Stimulated activated CD8-positive, alpha-beta memory T cell treated with anti-CD3 and anti-CD28 coated beads, Interleukin-7, amount 100 ng/mL, for 1 hour (primary cell): ENCODE data around the gene MUC22.
"Not testable (repeated sequence)": the region's sequence is repeated elsewhere in the genome, so short reads cannot be mapped to it uniquely, and the experiment has no call there.

Experiments used
- DNase-seq, 2 donors: peaks; one replicate each; pipeline ENCODE4 v3.0.0-alpha.2; 2020; ENCODE audit warnings: low read depth in 2 of 2

Gene MUC22

DNA sequence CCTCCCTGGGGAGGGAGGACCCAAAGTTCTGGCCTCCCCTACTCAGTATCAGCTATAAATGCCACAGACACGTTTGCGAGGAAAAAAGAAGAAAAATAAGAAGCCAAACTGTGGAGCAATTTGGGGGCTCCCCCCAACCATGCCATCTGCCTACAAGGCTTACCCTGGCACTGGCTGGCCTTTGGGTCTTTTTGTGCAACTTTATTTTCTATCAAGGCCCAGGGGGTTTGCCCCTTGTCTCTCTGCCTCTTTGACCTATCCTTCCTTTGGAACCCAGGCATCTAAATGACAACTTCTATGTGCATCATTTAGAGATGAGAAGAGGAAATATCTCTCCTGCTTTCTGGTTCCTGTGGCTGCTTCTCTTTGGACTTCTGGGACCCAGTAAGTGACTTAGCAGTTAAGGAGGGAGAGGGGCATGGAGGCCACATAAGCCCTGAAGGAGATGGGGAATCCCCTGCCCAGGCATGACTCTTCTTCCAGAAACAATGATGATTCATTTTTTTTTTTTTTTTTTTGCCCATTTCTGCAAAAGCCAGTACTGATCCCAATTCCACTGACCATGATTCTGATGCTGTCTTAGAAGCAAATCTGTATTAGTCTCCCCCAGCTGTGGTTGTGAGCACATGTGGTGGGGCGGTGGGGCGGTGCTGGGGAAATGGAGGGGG is at the start of gene MUC22:
Gene MUC22 (plus strand): TSS at position 82 of the 668 bp plus-strand sequence. CDS start 233 bp downstream, at position 315.
- DNase-seq, result no peak

DNA sequence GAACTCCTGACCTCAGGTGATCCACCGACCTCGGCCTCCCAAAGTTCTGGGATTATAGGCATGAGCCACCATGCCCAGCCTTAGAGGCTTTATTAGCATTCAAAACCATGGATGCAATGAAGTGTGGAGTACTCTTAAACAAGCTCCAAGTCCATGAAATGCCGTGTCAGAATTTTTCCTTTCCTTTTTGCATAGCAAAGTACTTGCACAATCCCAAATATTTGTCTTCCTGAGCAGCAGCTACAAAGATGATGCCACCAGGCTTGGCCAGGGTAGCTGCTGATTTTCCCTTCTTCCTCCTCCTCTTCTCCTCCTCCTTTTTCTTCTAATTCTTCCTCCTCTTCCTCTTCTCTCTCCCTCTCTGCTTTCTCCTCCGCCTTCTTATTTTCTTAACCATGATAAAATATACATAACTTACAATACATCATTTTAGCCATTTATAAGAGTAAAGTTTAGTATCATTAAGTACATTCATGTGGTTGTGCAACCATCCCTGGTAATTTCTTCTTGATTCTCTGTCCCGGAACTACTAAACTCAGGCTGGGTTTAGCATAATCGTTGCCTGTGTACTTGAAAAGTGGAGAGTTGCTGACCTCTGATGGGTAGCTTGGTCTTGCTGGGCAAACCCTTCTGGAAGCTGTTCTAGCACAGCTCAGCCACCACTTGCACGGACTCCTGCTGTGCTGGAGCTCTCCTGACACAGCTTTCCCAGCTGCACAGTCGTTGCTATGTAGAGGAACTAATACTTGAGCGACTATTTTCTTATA is 49.2 kb upstream of the MUC22 start:
- DNase-seq, result no peak

DNA sequence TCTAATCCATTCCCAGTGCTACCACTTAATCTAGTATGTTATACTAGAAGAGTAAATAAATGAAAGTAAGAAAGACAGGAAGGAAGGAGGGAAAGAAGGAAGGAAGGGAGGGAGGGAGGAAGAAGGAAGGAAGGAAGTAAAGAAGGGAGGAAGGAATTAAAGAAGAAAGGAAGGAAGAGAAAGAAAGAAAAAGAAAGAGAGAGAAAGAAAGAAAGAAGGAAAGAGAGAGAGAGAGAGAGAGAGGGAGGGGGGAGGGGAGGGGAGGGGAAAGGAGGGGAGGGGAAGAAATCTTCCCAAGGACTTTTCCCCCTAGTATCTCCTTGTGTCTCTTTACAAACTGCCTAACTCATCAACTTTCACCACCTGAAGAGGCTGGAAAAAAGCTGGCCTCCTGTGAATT is 47.6 kb upstream of the MUC22 start:
- DNase-seq, result no peak

DNA sequence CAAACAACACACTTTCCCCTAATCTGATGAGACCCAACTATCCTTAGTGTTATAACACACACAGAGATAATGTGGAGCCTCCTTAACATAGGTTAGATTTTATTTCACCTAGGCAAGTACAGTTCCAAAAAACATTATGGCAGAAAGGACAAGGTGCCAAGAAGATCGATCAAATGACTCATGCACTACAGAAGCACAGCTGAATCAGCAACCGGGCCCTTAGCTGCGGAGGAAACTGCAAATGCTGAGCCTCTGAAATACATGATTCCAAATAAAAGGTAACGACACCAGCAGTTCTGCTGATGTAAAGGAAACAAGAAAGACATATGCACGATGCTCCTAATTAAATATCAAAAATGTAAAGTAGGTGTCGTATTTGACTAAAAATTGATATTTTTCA is 46.6 kb upstream of the MUC22 start:
- DNase-seq, result no peak

DNA sequence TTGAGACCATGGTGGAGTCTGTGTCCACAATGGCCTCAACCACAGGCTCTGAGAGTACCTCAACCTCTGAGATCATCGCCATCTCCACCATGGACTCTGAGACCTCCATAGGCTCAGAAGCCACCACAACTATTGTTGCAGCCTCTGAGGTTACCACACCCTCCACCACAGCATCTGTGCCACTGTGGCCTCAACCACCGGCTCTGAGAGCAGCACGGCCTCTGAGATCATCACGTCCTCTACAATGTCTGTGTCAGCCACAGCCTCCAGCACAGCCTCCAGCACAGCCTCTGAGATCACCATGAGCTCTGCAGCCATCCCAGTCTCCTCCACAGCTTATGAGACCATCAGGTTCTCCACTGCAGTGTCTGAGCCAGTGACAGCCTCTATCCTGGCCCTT is 46.2 kb upstream of the MUC22 start:
- no peak for DNase-seq

DNA sequence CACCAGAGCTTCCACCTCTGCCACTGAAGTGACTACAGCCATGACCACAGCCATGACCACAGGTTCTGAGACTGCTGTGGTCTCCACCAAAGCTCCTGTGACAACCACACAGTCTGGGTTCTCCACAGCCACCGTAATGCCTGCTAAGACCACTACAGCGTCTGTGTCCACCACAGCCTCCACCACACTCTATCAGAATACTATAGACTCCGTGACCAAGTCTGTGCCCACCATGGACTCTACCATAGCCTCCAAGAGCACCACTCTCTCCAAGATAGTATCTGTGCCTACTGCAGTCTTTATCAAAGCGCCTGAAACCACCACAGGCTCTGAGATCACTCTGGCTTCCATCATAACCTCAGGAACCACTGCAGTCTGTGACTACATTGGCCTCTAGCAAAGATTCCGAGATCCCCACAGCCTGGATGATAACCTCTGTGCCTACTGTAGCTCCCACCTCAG is 45.1 kb upstream of the MUC22 start:
- no peak for DNase-seq

DNA sequence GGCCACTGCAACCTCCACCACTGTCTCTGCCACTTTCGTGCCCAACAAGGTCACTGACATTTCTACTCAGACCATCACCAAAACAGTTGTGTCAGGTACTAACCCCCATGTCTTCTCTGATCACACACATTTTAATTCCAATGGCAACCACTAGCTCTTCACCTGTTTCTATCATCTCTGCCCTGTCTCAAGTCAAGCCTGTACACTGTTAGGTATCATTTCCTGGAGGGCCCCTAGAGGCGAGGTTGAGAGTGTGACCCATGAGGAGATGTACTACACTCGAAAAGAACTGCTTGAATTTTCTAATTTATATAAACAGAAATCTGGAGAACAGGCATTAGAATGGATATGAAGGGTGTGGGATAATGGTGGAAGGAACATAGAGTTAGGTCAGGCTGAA is 44.1 kb upstream of the MUC22 start:
- DNase-seq, result no peak

DNA sequence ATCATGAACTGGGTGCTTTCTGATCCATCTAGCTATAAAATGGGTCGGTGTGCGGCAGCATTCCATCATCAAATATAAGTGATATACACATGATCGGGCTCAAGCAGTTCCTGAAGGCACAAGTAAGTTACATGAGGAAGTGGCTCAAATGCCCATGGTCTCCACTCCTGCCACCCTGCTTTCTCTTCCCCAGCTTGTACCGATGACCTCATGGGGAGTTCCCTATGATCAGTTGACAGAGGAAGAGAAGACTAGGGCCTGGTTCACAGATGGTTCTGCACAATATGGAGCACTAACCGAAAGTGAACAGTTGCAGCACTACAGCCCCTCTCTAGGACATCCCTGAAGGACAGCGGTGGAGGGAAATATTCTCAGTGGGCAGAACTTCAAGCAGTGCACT is 41.1 kb upstream of the MUC22 start:
- not testable (repeated sequence) for DNase-seq

DNA sequence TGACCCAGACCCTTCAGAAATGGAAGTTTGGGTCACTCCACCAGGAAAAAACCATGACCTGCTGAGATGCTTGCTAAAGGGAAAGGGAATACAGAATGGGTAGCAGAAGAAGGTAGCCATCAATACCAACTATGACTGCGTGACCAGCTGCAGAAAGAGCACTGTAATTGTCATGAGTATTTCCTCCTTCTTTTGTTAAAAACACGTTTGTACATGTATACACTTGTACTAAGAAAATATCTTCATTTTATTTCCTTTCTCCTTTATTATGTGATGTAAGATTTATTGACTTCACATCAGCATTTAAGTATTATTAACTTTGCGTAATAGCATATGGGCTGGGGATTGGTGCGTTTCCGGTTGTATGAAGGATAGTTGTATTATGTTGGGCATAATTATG is 39.3 kb upstream of the MUC22 start:
- no peak for DNase-seq

DNA sequence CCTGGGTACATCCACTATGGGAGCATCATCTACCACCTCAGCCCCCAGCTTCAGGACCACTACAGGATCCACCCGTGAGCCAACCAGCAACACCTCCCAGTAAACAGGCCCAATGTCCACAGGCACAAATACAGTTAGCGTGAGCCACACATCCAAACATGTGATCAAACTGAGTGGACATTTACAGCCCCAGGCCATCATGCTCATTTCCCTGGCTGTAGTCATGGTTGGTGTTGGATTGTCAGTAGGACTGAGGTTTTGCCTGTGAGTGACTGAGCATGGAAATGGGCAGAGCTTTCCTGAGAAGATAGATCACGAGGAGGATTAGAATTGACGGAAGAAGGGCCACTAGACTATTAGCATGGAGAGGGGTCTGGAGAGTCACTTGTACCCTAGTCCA is 37.5 kb upstream of the MUC22 start:
- DNase-seq, result no peak

DNA sequence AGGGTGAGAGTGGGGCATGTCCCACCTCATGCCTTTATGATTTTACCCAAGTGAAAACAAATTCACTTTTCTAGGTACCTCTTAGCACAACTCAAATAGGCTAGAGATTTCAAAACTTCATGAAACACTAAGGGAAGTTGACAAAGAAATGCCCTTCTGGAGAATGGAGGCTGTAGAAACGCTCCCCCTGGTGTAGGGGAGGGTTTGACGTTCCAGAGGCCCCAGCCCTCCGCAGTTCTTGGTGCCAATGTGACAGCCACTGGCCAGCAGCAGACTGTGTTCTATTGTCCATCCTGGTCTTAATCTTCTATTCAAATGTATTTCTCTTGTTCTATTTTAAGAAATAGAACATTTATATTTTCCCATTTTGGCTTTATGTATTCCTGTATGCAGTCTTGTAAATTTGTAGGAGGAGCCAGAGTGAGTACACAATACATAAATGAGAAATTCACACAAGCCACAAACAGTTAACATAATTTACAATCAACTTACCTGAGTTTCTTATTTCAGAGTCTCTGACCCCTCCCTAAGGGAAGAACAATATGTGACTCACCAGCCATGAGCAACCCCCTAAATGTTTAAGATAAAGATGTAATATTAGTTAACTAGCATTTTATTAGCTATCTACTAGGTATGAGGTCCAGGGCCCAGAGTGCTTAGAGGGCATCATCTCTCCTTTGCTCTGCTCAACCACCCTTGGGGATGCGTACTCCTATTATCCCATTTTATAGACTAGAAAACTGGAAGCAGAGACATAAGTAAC is 35.6 kb upstream of the MUC22 start:
- no peak for DNase-seq

DNA sequence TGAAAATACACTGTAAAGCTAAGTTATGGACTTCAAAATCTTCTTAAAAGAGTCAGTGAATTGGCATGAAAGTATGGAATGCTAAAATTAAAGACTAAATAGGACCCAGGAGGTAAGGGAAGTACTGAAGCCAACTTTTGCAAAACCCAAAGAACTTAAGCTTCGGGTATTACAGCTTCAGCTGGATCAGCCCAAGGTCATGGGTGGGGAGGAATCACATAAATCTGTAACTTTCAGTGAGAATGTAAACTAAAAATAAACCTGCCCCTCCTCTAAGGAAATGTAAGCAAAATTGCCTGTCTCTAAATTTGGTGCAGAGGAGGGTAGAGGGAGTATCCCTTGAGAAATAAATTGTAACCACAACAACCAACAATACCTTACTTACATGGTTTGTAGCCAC is 31.1 kb upstream of the MUC22 start:
- DNase-seq, result no peak

DNA sequence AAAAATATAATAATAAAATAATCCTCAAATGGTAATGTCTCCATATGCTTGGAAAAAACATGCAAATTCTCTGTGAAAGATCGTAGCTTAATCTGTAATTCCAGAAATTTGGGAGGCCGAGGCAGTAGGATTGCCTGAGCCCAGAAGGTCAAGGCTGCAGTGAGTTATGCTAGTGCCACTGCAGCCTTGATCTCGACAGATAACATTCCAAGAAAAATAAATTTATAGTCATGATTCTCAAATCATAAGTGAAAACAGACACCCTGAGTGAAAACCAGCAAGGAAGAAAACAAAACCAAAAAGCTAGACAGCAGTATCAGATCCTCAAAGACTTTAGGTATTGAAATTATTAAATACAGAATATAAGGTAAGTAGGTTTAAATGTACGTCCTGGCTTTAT is 30.6 kb upstream of the MUC22 start:
- DNase-seq, result no peak

DNA sequence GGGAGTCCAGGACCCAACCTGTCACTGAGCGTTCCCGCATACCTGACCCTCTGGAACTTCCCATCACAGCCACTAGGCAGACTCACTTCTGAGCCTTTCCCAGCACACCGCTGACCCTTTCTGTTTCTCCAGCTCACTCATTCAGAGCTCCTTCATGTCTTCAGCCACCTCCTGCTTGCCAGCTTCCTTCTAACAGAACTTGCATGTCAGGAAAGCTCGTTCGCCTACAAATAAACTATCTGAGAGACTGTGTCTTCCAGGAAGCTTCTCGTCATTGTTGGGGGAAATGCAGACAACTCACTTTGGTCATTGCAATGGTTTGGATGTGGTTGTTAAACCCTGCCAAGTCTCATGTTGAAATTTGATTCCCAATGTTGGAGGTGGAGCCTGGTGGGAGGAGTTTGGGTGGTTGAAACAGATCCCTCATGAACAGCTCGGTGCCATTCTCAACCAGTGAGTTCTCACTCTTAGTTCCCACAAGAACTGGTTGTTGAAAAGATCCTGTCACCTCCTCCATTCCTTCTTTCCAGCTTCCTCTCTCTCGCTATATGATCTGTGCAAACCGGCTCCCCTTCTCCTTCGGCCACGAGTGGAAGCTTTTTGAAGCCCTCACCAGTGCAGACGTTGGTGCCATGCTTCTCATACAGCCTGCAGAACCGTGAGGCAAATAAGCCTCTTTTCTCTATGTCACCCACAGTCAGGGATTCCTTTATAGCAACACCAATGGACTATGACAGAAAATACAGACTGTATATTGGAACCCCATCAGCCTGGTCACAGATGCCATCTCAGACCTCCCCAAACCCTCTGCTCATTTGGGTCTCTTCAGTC is 28.1 kb upstream of the MUC22 start:
- no peak for DNase-seq

DNA sequence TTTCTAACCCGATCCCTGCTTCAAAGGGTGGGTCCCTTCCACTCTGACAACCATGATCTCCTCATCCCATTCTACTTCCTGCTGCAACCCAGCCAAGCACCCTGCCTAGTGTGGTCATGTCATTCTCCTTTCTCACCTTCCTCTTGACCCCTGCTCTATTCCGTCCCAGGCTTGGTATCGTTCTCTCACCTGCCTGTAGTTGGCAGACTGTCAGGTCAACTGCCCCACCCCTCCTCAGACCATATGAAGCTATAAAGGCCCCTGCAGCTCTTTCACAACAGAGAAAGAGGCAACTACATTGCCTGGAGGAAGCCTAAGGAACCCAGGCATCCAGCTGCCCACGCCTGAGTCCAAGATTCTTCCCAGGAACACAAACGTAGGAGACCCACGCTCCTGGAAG is 26.8 kb upstream of the MUC22 start, which contains the start of gene MUC21:
Gene MUC21 (plus strand): TSS at position 280 of the 400 bp plus-strand sequence. CDS start 241 bp downstream, outside the sequence.
- no peak for DNase-seq

DNA sequence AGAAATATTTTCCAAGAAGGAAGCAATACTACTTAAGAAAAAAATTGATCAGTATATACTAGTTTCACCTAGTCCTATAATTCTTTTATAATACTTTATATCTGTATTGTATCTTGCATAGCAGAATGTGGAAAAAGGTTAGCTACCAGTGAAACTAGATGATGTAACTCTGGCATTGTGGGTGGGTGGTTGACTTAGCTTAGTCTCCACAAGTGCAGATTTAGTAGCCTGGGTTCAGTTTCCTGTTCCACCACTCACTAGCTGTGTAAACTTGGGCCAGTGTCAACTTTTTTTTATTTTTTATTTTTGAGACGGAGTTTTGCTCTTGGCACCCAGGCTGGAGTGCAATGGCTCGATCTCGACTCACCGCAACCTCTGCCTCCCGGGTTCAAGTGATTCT is 24.8 kb upstream of the MUC22 start:
- no peak for DNase-seq

DNA sequence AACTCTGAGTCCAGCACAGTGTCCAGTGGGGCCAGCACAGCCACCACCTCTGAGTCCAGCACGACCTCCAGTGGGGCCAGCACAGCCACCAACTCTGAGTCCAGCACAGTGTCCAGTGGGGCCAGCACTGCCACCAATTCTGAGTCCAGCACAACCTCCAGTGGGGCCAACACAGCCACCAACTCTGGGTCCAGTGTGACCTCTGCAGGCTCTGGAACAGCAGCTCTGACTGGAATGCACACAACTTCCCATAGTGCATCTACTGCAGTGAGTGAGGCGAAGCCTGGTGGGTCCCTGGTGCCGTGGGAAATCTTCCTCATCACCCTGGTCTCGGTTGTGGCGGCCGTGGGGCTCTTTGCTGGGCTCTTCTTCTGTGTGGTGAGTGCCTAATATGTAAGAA is 23.0 kb upstream of the MUC22 start:
- DNase-seq, result no peak

DNA sequence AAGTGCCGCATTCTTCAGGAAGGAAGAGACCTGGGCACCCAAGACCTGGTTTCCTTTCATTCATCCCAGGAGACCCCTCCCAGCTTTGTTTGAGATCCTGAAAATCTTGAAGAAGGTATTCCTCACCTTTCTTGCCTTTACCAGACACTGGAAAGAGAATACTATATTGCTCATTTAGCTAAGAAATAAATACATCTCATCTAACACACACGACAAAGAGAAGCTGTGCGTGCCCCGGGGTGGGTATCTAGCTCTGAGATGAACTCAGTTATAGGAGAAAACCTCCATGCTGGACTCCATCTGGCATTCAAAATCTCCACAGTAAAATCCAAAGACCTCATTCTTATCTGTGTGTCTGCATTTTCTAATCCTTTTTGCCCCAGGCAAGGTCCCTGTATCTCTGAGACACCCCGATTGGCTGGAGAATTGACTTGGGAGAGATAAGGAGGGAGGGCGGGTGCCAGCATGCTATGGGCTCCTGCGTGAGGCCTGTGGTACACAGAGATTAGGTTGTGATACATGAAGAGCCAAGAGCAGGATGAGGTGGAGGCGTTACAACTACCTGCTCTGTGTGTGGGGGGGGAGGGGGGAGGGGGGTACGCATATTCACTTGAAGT is 22.0 kb upstream of the MUC22 start:
- DNase-seq, result no peak

DNA sequence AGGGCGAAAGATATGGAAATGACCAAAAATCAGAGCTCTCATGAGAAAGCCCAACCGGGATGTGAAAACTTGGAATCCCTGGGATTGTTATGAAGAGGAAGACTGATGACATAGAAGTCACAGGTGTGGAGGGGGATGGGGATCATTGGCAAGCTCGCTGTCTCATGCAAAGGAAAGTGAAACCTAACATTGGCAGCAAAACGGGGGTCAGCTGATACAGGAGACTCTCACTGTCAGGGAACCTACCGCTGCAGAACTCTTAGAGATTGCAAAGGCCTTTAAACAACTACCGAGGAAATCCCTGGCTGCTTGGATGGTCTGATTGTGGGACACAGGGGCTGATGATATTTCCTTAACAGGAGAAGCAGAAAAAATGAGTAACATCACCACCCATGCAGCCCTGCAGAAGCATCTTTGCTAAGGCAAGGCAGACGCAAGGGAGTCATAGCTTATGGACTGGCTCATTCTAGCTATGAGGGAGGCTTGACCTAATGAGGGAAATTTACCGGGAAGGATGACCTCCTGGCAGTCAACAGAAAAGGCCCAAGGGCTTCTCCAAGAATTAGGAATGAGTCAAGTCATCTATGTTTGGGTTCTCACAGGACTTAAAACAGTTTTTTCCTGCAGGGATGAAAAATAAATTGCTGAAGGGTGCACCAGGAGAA is 19.7 kb upstream of the MUC22 start:
- DNase-seq, result no peak

DNA sequence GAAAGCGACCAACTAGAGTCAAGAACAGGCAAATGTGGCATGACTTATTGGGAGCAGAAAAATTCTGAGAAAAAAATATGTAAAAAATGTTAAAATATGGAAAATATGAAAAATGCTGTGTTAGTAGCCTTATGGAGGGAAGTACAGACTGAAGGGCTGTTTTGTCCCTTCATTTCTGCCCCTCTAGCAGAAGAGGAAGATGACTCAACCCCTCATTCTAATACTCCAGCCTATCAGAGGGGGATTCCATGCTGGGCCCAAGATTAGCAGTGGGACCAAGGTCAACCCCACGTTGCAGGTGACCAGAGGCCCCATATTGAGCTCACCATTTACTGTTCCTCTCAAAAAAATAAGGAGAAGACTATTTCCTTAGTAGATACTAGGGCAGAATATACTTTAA is 18.4 kb upstream of the MUC22 start:
- DNase-seq, result no peak

DNA sequence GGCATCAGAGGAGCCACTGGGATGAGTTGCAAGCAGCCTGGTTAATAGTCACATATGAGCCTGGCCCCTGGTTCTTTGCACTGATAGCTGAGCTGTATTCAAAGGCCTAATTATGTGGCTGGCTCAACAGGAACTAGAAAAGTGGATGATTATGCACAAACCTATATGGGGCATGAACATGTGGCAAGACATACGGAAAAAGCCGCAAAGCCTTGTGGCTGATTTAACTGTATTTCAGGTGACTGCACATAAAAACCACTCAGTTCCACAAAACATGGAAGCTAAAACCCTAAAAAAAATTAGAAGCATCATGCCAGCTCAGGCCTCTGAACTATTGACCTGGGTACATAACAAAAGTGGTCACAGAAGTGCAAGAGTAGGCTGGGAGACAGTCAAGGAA is 13.0 kb upstream of the MUC22 start:
- no peak for DNase-seq
